HG03520 (cell line): Measurements from ENCODE around the gene CDH23.

ENCODE experiments used
- ATAC-seq: cut with Tn5 transposase; IDR thresholded peaks from one replicate; pipeline ENCODE4 v1.9.1; 2021; ENCODE audit warnings: mild to moderate bottlenecking, moderate library complexity; ENCODE audit not compliant: unreplicated experiment

CDH23 gene

DNA sequence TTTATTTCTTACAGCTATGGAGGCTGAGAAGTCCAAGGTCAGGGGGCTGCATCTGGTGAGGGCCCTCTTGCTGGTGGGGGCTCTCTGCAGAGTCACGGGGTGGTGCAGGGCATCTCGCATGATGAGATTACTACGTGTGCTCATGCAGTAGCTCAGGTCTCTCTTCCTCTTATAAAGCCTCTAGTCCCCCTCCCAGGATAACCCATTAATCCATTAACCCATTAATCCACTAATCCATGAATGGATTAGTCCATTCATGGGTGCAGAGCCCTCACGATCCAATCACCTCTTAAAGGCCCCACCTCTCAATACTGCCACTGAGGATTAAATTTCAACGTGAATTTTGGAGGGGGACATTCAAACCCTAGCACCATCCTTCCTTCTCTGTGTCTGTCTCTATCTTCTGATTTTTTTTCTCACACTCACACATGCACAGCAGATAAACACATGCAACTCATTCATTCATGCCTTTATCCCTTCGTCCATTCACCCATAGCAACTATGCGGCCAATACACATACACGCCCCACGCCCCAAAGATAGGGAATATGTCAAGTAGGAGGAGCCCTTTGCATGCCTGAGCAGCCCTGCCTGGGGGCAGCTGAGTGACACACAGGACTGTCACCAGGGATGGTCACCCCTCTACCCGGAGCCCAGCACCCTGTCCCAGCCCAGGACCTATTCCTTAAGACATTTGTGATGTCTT is 236.3 kb downstream of the CDH23 start:
- no peak for ATAC-seq

DNA sequence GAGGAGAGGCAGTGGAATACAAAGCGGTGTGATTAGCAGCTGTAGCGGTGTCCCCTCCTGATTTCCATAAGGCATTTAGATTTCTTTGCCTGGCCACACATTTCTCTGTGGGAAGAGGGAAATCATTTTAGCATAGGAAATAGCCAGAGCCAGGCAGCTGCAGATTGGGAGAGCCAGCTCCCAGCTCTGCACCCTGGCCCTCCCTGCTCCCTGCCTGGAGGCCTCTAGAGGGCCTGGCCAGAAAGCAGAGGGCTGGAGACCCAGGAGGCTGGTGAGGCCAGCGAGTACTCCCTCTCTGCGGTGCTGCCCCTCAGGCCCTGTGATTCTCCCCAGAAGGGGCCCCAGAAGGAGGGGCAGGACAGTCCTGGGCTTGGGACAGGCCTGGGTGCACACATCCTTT is 237.2 kb downstream of the CDH23 start:
- no peak for ATAC-seq

DNA sequence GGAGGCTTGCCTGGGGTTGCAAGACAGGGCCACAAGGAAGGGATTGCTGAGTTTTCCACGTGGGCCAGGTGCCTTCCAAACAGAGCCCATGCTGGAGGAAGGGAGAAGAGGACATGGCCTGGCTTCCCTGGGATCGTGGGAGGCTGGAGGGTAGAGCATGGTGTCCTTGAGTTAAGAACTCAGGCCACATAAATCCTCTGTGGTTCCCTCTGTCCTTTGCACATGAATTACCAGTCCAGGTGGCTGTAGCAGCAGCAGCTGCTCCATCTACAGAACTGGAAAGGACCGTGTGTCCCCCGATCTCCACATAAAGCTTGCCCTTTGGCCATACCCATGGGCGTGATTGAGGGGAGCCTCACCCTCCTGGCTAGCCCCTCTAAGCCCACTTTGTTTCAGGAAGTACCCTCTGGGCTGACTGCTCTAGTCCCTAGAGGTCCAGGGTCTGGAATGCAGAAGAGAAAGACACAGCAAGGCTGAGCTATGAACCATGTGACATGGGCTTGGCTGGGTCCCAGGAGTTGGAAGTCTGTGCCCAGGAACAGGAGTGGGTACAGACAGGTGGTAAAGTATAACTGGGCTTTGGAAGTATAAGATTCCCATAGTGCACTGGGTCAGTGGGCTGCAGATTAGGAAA is 237.9 kb downstream of the CDH23 start:
- ATAC-seq: no peak

DNA sequence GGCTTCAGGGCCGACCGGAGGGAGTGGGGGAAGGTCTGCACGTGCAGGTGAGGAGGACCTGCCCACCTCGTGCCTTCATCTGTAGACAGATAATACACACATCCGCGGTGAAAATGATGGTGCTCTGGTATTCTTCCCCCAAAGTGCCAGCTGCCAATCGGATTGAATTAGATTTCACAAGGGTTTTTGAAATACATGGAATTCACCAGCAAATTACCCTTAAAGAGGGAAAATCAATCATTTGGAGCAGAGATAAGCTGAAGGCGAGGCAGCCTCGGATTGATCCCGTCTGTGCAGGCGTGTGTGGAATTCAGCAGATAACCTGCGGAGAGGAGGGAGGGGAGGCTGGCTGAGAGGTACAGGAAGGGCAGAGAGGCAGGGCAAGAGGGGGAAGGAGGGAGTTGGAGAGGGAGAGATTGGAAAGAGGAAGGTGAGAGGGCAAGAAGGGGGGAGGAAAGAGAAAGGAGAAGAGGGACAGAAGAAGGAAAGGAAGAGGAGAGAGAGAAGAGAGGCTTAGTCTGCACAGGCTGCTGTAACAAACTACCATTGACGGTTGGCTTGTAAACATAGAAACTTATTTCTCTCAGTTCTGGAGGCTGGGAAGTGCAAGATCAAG is 238.6 kb downstream of the CDH23 start:
- no peak for ATAC-seq

DNA sequence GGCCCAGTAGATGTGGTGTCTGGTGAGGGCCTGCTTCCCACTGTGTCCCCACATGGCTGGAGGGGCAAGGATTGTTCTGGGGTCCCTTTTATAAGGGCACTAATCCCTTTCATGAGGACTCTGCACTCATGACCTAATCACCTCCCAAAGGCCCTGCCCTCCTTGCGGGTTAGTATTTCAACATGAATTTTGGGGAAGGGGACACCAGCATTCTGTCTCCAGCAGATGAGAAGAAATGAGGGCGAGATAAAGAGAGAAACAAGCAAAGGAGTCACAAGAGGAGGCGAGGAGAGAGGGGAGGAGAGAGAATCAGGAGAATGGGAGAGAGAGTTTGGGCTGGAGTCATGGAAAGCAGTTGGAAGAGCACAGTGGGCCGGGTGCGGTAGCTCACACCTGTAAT is 239.1 kb downstream of the CDH23 start:
- no peak for ATAC-seq

DNA sequence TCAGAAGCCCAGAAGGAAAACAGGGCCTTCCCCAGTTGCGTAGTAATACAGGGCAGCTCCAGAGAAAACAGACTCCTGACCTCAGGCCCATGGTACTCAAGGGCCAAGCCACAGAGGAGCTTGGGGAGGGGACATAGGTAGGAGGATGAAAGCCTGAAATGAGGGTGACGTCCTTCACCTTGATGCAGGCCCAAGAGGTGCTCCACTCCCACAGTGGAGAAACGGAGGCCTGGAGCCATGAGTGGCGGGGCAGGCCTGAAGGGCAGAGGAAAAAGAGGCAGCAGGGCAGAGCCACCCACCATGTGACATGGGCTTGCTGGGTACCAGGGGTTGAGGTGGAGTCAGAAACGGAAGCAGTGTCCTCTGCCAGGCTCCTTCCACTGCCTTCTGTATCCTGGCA is 239.9 kb downstream of the CDH23 start:
- no peak for ATAC-seq

DNA sequence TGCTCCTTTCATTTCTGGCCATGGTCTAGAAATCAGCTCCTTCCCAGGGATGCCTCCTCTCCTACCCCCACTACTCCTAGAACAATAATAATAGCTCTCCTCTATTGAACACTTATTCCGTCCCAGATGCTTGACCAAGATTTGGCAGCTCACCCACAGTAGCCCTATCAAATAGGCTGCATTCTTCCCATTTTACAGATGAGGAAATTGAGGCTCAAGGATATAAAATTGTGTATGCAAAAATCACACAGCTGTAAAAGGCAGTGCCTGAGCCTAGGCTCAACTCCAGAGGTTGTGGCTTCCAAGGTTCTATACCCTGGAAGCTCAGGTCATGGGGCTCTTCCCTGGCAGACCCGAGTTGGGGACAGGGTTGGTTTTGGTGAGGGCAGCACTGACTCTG is 240.6 kb downstream of the CDH23 start:
- no peak for ATAC-seq

DNA sequence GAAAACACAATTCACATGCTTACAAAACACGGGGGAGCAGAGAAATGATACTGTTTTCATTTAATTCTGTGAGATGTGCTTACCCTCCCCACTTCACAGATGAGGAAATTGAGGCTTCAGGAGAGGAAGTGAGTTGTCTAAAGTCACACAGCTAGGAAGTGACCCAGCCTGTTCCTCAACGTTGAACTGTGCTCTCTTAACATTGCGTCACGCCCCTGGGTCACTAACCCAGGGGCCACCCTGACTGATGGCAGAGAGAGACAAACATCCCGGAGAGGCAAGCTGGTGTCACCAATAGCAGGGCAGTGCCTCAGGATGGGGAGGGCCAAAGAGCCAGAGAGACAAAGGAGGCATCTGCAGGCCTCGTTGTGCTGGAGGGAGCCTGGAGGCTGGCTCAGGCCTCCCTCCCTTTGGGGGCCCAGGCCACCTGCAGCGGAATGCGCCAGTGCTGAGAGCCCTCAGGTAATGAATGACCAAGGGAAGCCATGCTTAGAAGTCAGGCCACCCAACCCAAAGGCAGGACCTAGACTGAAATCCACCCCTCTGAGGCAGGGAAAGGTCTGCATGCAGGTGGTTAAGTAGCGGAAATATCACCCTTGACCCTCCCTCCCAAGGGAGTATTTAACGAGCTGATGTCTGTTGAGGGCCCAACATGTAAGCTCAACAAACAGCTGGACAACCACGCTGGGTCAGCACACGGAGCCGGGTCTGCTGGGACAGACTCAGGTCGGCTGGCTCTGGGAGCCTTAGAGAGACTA is 241.5 kb downstream of the CDH23 start:
- ATAC-seq: no peak

DNA sequence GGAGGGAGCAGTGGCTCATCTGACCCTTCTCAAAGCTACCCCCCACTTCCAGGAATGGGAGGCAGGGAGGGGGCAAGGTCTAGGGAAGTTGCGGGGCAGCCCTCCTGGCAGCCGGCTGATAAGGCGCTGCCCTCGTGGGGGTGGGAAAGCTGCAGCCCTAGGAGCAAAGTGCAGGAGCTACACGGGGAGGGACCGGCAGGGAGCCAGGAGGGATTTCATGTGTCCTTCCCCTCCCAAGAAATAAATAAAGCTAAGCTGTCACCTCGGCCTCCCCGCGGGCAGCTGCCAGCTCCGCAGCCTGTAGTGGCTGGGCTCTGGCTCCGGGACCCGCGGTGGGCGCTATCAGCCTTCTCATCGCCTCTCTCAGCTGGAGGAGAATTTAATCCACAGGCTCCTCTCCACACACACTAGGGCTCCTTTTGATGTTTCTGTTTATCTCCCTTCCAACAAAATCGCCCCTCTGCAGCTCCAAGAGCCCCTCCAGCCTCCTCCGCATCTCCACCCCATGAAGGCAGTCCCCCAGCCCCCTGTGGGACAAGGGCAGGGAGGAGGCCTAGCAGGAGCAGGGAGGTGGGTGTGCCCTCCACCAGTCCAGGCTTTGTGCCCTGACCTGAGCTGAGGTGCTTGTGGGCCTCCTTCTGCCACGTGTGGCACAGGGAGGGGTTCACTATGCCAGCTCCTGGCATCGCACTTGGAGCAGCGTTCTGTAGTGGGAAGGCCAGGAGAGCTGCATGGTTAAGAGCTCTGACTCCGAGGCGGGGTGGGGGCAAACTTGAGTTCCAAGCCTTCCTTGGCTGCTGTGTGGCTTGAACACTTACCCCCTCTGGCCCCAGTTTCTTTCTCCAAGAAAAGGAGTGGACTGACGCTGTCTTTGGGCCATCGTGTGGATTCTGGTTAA is 242.4 kb downstream of the CDH23 start:
- no peak for ATAC-seq

DNA sequence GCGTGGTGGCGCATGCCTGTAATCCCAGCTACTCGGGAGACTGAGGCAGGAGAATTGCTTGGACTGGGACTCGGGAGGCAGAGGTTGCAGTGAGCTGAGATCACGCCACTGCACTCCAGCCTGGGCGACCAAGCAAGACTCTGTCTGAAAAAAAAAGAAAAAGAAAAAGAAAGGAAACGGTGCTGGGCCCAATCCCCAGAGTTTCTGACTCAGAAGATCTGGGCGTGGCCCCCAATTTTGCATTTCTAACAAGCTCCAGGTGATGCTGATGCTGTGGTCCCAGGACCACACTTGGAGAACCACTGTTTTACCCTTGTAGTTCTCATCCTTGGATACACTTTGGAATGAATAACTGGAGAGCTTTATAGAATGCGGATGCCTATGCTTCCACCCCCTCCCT is 243.9 kb downstream of the CDH23 start:
- no peak for ATAC-seq

DNA sequence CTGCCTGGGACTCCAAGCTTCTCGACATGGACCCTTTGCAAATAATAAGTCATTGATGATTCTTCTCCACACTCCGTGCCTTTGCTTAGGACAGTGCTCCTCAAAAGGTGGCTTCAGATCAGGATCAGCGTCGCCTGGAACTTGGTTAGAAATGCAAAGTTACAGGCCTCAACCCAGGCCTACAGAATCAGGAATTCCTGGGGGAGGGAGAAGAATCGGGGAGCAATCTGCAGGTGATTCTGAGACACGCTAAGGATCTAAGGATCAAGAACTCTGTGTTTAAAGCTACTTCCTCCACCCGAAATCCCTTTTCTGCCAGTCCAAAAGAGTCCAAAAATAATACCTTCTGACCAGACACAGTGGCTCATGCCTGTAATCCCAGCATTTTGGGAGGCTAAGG is 244.7 kb downstream of the CDH23 start:
- no peak for ATAC-seq

DNA sequence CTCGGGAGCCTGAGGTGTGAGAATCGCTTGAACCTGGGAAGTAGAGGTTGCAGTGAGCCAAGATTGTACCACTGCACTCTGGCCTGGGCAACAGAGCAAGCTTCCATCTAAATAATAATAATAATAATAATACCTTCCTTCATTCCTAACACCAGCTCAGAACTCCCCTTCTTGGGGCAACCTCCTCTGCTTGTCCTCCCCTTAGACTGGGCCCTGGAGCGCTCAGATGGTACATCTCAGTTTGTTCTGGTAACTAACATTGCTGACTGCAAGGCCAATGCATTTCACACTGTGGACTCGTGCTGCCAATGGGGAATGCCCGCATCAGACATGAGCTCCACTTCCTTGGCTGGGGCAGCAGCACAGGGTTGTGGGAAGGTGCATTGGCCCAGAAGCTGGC is 245.3 kb downstream of the CDH23 start:
- no peak for ATAC-seq

DNA sequence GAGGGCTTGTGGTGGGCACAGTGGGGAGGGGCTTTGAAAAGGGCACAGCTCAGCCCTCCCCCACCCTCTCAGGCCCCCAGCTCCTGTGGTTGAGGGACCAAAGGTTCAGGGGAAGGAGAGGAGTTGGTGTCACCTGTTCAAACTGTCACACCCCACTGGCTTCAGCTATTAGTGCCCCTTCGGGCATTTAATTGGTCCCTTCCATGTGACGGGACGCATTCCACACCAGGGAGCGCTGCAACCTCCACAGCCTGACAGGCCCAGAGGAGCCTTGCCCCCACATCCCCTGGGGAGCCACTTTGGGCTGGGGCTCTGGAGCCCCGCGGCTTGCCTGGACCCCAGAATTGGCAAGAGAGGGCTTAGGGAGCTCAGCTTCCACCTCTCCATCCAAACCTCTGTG is 247.2 kb downstream of the CDH23 start:
- ATAC-seq: no peak

DNA sequence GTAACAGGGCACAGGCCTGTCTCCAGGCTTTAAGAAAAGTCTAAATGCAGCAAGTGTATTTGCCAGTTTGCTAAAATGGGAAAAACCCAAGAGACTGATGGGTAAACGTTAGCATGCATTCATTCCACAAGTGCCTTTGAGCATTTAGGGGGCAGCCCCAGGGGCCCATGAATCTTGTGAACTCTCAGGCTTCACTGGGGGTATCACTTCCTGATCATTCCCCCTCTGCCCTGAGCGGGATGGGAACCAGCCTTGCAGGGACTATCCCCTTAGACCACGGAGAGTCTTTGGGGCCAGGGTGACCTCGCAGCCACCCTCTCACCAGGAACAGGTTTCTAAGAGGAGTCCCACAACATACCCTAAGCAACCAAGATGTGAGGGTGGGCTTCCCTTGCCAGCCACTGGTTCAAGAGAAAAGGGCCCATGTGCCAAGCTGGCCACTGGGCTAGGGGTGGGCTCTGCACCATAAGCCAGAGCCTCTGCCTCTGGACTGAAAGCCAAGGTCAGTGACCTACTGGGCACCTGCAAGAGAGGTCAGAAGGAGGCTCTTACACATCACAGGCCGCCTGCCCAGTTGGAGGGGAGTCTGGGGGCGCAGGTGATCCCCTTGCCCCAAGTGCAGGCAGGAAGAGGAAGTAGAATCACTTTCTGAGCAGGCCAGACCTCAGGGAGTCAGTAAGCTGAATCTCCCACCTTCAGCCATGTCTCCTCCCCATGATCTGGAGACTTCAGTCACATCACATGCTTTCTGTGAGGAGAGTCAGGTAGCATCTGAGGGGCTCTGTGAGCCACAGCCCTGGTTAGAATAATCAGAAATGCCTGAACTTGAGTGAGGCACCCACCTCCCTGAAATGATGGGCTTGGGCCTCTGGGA is 247.8 kb downstream of the CDH23 start:
- no peak for ATAC-seq

DNA sequence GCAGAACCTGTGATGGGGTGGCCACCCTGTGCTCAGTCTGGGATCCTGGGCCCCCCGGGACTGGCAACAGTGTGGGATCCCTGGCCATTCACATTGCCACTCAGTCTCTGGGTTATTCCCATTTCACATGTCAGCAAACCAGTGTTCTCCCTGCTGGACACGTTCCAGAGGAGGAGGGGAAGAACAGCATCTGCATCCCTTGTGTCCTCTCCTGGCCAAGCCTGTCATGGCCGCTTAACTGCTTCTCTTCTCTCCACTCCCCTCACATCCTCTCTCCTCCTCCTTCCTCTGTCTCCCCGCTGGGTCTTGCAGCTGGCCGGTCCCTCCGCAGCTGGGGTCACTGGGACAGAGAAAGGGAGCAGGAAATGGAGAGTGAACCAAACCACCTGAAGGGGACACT is 248.5 kb downstream of the CDH23 start:
- no peak for ATAC-seq

DNA sequence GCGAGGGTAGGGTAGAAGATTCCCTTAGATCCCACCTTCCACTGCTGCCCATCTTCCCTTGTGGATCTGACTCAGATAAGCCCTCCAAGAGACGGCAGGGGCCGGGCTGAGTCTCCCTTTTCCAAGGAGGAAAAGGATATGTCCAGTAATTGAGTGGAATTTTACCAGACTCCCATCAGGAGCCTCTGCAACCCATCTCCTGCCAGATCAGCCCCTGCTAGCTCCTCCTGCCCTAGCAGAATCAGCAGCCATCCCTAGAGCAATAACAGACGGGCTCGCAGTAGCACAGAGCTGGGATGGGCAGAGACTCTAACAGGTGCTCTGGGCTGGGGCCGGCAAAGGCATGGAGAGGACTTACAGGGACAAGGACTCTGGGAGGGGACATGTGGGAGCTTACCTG is 249.3 kb downstream of the CDH23 start:
- no peak for ATAC-seq

DNA sequence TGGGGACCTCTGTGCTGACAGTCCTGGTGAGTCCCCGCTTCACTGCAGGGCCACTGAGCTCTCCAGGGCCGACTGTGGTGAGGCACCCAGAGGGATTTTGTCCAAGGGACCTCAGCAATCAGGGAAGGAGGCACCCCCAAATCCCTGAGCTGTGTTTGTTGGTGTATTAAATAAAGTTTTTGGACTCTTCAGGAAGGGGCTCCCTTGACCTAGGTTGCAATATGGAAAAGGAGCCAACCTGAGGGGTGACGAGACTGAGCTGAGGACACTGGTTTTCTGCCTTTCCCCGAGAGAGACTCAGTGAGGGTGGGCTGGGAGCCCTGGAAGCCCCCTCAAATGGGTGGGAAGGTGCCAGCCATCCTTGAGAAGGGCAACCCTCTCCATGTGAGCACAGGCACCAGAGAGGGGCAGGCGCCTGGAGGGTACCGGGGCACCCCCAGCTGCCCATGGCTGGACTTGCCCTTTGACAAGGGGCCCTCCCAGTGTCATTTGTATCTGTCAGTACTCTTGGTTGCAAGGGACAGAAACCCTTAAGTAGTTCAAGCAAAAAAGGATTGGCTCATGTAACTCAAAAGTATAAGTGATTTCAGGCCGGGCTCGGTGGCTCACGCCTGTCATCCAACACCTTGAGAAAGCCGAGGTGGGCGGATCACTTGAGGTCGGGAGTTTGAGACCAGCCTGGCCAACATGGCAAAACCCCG is 250.0 kb downstream of the CDH23 start:
- no peak for ATAC-seq

DNA sequence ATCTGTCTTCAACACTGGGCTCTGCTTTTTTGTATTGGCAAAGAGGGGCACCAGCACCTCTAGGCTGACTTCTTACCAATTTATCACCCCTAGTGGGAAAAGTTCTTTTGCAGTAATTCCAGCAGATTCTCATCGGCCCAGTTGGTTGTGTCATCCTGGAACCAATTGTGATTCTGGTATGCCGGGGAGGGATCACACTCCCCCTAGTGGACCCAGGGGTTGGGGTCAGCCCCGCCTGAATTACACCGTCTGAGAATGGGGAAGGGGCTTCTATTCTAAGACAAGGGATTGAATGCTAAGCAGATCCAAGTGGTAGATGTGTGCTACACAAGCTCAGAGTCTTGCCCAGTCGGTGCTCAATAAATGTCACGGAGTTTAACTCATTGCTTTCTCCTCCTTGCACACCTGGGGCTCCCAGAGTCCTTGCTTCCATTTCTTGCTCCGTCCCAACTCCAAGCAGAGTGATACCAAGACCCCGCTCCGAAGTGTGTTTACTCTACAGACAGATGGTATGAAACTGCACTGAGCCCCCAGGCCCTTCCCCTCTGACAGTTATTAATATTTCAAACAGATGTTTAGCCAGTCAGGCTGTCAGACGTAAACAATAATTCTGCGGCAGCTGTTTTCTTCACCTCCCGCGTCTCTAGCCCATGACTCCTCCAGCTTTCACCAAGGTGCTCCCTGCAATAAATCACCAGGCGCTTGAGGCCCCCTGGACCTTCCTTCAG is 251.0 kb downstream of the CDH23 start:
- ATAC-seq: no peak
